CD4-positive, alpha-beta T cell treated with Interleukin-15 for 4 hours (primary cell): ENCODE results near the gene CLK3.
"Not testable (repeated sequence)": the region's sequence is repeated elsewhere in the genome, so short reads cannot be mapped to it uniquely, and the experiment has no call there.

Experiments
- DNase-seq: peaks from one replicate; pipeline ENCODE4 v3.0.0-alpha.2; 2020; ENCODE audit warnings: low spot score

Gene CLK3

DNA sequence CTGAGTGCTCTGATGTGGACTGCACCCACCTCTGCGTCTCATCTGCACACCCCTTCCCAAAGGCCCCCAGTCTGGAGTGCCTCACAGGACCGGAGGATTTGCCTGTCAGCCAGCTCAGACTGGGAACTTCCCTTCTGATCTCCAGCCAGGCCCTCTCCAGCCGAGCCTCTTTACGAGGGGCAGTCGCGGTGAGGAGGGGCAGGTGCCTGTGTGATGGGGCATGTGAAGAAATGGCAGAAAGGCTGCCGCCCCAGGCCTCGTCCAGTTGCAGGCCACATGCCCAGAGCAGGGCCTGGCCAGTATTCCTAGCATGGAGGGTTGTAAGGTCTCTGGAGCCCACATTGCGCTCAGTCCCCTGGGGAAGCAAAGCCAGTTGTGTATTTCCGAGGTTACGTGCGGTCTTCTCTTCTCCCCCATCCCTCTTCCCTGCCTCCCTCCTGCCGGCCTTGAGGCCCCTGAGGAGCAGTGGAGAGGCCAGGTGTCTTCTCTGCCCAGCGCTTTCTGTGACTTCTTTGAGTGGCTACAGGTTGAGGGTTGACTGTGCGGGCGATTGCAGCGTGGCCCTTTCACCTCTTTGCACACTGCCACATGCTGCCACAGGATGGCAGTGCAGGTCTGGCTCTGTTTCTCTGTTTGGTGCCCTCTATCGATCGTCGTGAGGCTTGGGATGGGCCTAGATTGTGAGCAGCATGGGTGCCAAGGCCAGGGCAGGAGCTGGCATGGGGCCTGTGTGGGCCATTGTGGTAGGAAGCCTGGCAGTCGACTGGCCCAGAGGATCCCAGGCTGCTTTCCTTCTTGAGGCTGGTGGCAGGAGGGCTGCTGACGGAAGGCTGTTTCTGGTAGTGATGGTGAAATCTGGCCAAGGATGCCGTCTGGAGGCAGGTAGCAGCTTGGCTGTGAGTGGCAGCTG is 5.3 kb downstream of the CLK3 start:
- peak; percentile 78 for DNase-seq

DNA sequence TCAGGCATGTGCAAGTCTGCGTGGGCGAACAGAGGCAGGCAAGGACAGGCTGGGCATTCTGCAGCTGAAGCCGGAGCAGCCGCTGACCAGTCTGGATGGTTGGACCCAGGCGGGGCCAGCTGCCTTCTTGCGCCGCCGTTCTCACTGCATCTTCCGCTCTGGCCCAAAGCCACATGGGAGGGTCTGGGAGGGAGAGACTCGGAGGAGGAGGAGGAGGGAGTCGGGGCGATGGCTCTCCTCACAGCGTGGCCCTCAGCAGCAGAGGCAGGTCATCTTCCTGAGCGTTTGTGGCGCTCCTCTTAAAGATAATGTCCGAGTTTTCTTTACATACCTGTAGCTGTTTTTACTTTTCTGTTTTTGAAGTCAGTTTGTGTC is 5.9 kb downstream of the CLK3 start:
- DNase-seq = no peak

GRCh38 chr15:74621936-74622335 is 6.3 kb downstream of the CLK3 start:
- DNase-seq = no peak

DNA sequence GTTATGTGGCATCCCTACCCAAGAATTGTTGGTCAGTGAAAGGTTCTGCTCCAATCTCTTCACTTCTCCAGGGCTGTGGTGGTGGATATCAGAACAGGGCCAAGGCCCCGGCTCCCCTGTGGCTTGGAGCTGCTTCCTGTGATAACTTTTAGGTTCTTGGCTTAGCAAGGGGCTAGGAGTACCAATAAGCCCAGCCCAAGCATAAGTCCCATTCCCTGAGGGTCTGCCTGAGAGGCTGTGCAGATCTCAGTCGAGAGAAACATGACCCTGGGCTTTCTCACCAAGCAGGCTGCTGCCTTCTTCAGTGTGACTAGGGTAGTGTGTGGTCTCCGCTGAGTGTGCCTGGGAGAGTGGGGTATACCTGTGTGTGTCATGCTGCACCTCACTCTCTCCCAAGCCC is 7.1 kb downstream of the CLK3 start:
- DNase-seq = no peak

GRCh38 chr15:74624020-74624602 is 8.5 kb downstream of the CLK3 start:
- DNase-seq = no peak

- no peak for DNase-seq
These were observed 10.1 kb downstream of the CLK3 start for GRCh38 chr15:74625693-74626092.

DNA sequence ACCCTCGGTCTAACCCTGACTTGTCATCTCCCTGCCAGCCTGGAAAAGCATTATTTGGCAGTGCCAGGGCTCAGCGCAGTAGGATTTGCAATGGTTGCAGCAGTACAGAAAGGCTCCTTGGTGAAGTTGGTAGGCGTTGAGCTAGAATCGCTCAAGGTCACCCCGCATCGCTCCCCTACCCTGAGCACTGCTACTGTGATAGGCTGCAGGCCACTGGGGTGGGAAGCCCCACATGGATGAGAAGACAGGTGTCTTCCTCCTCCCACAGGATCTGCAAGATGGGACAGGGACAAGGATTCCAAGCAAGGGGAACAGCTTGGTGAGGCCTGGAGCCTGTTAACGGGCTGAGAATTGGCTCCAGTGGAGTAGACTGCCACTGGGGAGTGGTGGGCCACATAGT is 10.7 kb downstream of the CLK3 start:
- DNase-seq = no peak

- no peak for DNase-seq
These were observed 11.4 kb downstream of the CLK3 start for GRCh38 chr15:74626752-74627692.

GRCh38 chr15:74627766-74628165 is 12.1 kb downstream of the CLK3 start:
- no peak for DNase-seq

- no peak for DNase-seq
These were observed 12.6 kb downstream of the CLK3 start for GRCh38 chr15:74628199-74628598.

- DNase-seq = no peak
These were observed 13.3 kb downstream of the CLK3 start for GRCh38 chr15:74628949-74629348.

DNA sequence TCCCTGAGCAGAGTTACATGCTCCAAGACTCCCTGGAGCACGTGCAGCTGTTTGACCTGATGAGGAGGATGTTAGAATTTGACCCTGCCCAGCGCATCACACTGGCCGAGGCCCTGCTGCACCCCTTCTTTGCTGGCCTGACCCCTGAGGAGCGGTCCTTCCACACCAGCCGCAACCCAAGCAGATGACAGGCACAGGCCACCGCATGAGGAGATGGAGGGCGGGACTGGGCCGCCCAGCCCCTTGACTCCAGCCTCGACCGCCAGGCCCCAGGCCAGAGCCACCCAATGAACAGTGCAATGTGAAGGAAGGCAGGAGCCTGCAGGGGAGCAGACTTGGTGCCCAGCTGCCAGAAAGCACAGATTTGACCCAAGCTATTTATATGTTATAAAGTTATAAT is 14.1 kb downstream of the CLK3 start:
- not testable (repeated sequence) for DNase-seq

DNA sequence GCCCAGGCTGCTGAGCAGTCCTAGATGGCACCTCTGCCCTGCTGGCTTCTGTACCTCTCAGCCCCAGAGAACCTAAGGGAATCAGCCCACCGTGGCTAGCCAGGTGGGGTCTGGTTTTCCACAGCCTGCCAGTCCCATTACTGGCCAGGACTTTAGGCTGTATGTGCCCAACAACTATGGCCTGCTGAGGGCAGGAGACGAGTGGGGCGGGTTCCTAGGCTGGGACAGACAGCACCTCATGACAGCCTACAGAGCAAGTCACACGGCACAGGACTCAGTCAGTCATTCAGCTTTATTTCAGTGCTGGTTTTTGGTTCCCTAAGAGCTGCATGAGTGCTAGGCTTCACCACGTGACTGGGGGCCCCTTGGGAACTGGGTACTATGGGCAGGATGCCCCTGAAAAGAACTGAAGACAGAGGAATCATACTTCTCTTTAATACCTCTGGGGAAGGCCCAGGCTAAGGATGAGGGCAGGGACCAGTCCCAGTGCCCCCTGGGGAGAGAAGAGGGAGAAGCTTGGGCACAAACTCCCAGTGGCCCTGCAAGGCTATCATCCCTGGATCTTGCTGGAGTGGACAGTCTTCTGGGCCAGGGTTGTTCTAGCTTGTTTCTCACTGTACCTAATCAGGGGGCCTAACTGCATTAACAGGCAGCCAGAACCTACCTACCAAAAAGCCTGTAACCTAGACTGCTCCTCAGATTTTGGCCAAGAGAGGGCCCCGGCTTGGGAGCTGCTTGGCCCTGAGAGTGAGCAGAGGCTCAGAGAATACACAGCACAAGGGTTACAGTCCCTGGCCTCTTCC is 14.8 kb downstream of the CLK3 start:
- no peak for DNase-seq

DNA sequence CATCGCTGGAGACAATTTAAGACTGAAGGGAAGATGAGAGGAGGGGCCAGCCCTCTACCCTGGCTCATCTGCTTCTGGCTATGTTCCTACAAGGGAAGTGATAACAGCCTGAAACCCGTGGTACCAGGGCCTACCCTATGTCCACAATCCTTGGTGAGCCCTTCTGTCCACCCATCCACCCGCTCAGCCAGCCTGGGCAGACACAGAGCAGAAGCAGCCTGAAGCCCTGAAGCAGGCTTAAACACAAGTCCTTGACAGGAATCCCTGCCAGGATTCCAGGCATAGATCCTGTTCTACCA is 15.4 kb downstream of the CLK3 start:
- no peak for DNase-seq

DNA sequence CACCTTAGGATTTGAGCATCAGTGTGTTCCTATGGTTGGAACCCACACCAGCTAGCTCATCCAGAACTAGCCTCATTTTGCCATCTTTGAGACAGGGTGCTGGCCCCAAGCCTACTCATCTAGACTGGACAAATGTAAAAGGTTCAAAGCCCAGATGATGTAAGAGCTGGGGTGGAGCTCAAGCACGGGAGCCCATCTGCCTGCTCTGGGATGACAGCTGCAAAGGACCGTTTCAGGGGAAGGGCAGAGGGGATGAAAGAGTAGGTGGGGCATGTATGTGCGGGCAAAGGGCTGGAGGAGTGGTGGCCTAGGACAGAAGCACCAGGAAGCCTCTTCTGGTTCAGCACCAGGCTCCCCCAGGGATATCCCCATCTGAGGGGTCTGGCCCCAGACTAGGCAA is 15.8 kb downstream of the CLK3 start:
- no peak for DNase-seq

DNA sequence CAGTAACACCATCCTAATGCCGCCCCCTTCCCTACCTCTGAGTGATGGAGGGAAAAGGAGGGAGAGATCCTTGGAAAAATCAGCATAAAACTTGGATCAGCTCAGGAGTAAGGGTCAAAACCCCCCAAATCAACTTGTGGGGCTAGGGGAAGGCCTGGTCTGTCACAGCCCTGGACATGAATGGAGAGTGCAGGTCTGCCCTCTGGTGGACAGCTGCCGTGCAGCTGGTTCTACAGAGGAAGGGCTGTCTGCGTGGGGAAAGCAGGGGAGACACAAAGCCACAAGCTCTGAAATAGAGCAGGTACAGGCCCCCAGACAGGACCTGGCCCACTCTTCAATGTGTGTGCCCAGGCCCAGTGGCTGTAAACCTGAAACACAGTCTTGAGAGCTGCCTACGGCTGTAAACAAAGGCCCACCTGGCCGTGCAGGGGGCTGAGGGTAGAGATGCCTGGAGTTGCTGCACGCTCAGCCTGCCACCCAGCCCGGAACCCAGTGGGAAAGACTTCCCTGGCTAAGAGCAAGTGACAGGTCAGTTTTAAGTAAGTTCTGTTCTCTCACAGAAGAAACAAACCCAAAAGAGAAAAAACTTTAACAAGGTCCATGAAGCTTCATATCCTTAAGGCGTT is 16.4 kb downstream of the CLK3 start:
- DNase-seq = peak; percentile 50

- DNase-seq = no peak
These were observed 17.0 kb downstream of the CLK3 start for GRCh38 chr15:74632601-74633000.

DNA sequence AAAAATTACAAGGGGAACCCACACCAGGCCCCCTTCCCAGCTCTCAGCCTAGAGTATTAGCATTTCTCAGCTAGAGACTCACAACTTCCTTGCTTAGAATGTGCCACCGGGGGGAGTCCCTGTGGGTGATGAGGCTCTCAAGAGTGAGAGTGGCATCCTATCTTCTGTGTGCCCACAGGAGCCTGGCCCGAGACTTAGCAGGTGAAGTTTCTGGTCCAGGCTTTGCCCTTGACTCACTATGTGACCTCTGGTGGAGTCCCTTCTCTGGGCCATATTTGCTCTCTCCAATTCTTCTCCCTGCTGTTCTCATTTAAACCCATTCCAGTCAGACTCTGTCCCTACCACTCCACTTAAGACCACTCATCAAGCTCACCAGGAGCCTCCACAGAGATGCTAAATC is 18.1 kb downstream of the CLK3 start:
- DNase-seq = no peak

DNA sequence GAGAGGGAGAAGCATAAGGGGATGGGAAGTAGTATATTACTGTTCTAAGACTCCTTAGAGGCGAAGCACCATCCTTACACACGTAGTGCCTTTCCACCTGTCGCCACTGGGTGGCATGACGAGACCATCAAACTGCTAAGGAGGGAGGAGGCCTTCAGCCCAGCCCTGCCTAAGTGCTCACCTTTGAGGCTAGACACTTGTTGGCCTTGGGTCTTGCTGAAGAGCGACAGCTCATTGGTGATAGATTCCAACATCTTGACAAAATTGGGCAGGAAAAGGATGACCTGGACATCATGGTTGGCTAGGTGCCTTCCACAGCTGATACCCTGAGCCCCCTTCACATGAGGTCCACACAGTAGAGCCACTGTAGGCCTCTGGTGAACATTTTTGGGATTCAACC is 19.6 kb downstream of the CLK3 start:
- peak; percentile 75 for DNase-seq

GRCh38 chr15:74636984-74637383 is 21.3 kb downstream of the CLK3 start:
- no peak for DNase-seq

DNA sequence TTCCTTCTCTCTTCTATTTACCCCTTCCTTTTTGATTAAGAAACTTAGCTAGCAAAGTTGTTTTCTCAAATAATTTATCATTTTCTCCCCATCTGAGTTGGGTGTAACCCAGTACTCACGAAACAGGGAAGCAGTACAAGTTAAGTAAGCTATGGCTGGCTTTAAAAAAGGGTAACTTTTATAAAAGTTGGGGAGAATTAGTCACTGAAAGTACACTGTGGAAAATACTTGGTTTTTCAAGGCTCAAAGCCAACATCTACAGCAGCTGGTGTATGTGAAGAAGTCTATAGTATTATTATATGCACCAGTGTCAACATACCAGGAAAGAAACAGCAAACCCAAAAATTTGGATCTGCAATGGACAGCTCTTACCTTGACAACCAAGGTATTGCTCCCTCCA is 25.5 kb downstream of the CLK3 start:
- DNase-seq = no peak

DNA sequence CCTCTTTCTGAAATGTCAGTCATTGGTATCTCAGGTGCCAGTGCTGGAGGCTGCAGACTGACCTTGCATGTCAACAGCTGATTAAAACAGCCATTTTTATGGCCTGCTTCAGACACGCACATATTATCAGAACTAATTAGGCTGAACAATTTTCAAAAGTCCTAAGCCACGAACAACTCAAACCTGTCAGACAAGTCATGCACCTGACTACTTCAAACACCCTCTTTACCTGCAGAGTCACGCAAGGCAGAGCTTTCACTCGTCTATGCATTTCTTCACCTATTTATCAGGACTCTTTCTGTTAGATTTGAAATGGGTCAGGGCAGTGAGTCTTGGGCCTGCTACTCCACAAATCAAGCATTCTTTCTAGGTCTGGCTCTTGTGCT is 26.7 kb downstream of the CLK3 start:
- no peak for DNase-seq
